SK-N-SH (cell line): ENCODE results near the gene VN1R2. TPM values are rescaled to one million over a fixed set of nuclear protein-coding genes. Genes with fewer than 3 reads are reported as not detected.

ENCODE experiments used
- CTCF ChIA-PET: fragments of 300-600, 350-600 bp; formaldehyde crosslinking; extraction: SDS; loops from one replicate; lab custom pipeline; 2021; lab: Yijun Ruan, JAX
- POLR2A ChIA-PET: fragments of 350-600 bp; sonication (Branson Sonifier 250); formaldehyde crosslinking; extraction: SDS; loops from one replicate; lab custom pipeline; 2020; ENCODE audit warnings: antibody characterized with exemption, inconsistent platforms; lab: Yijun Ruan, JAX
- DNase-seq: peaks from one replicate; pipeline ENCODE4 v3.0.0; 2012
- H2AFZ ChIP-seq: fragments of 200-600 bp; sonication (generic); 2 replicates; pipeline ENCODE4 v1.8.1; 2016; ENCODE audit warnings: antibody characterized with exemption, mild to moderate bottlenecking, low read depth
- H3F3A ChIP-seq: fragments of 200-600 bp; sonication (generic); replicated peaks from 2 replicates; pipeline ENCODE3; 2016; ENCODE audit warnings: antibody characterized with exemption, mild to moderate bottlenecking; ENCODE audit not compliant: insufficient read depth
- H3K27ac ChIP-seq, 2 experiments: fragments of 200-500 bp in 1 of 2; fragments of 200-600 bp in 1 of 2; sonication (Bioruptor generic) in 1 of 2; sonication (generic), shearing (Covaris generic) in 1 of 2; 2 replicates each; pipeline versions ENCODE4 v1.5.1 to v1.6.1; 2014 to 2016; ENCODE audit warnings: low read depth in 2 of 2, inconsistent platforms in 1 of 2, low read length in 1 of 2, mild to moderate bottlenecking in 1 of 2, mixed read lengths in 1 of 2
- H3K27me3 ChIP-seq: fragments of 200-600 bp; sonication (generic), shearing (Covaris generic); 2 replicates; pipeline ENCODE4 v1.6.1; 2016; ENCODE audit warnings: mixed run types; ENCODE audit not compliant: insufficient read depth
- H3K36me3 ChIP-seq, 2 experiments: fragments of 200-500 bp in 1 of 2; fragments of 200-600 bp in 1 of 2; sonication (Bioruptor generic) in 1 of 2; sonication (generic) in 1 of 2; replicated peaks in 1 of 2; 2 replicates each; pipeline versions ENCODE3 to v1.5.1; 2014 to 2016; ENCODE audit warnings: low read length in 1 of 2, mild to moderate bottlenecking in 1 of 2; ENCODE audit not compliant: insufficient read depth in 2 of 2, control insufficient read depth in 1 of 2
- H3K4me1 ChIP-seq, 2 experiments: fragments of 200-500 bp in 1 of 2; fragments of 200-600 bp in 1 of 2; sonication (Bioruptor generic) in 1 of 2; sonication (generic), shearing (Covaris generic) in 1 of 2; 2 replicates each; pipeline versions ENCODE4 v1.5.1 to v1.6.1; 2014 to 2016; ENCODE audit warnings: low read depth in 1 of 2, low read length in 1 of 2, mixed run types in 1 of 2; ENCODE audit not compliant: insufficient read depth in 2 of 2, control insufficient read depth in 1 of 2
- H3K4me2 ChIP-seq: fragments of 200-600 bp; sonication (generic), shearing (Covaris generic); 2 replicates; pipeline ENCODE4 v1.6.1; 2017; ENCODE audit warnings: mixed run types
- H3K4me3 ChIP-seq, 2 experiments: fragments of 200-500 bp in 1 of 2; fragments of 200-600 bp in 1 of 2; sonication (Bioruptor generic) in 1 of 2; sonication (generic), shearing (Covaris generic) in 1 of 2; 2 replicates each; pipeline versions ENCODE4 v1.5.1 to v1.8.1; 2014 to 2016; ENCODE audit warnings: low read depth in 2 of 2, inconsistent platforms in 1 of 2, low read length in 1 of 2, mild to moderate bottlenecking in 1 of 2, mixed read lengths in 1 of 2, moderate library complexity in 1 of 2
- H3K79me2 ChIP-seq: fragments of 200-600 bp; sonication (generic); 2 replicates; pipeline ENCODE4 v1.8.1; 2017; ENCODE audit warnings: mild to moderate bottlenecking; ENCODE audit not compliant: insufficient read depth
- H3K9ac ChIP-seq: fragments of 200-600 bp; sonication (generic); 2 replicates; pipeline ENCODE4 v1.6.1; 2017; ENCODE audit warnings: mixed run types
- H3K9me2 ChIP-seq: fragments of 200-600 bp; sonication (generic); 2 replicates; pipeline ENCODE4 v1.6.1; 2017; ENCODE audit warnings: mixed run types
- H3K9me3 ChIP-seq: fragments of 200-600 bp; sonication (generic); 2 replicates; pipeline ENCODE4 v1.6.1; 2017; ENCODE audit warnings: mixed run types, mild to moderate bottlenecking, moderate library complexity
- H4K20me1 ChIP-seq: fragments of 200-600 bp; sonication (generic); 2 replicates; pipeline ENCODE4 v1.6.1; 2017; ENCODE audit warnings: mild to moderate bottlenecking, mixed run types; ENCODE audit not compliant: insufficient read depth
- CHD2 ChIP-seq: fragments of 150-350 bp; IDR thresholded peaks from 2 replicates; pipeline ENCODE4 v1.6.1; 2018; ENCODE audit warnings: low read length; ENCODE audit not compliant: partially characterized antibody
- ELF1 ChIP-seq: IDR thresholded peaks from 2 replicates; pipeline ENCODE4 v1.4.0; 2012
- EZH2phosphoT487 ChIP-seq: fragments of 200-600 bp; sonication (generic); IDR thresholded peaks from 2 replicates; pipeline ENCODE4 v1.6.1; 2017; ENCODE audit warnings: low read depth, mixed run types, mild to moderate bottlenecking, antibody characterized with exemption, moderate library complexity, borderline replicate concordance
- FOSL2 ChIP-seq: IDR thresholded peaks from 2 replicates; pipeline ENCODE4 v1.4.0; 2012; ENCODE audit warnings: low read depth, mild to moderate bottlenecking, moderate library complexity, borderline replicate concordance
- FOXM1 ChIP-seq: IDR thresholded peaks from 2 replicates; pipeline ENCODE4 v1.4.0; 2012; ENCODE audit warnings: low read depth, mild to moderate bottlenecking
- GATA2 ChIP-seq: sonication (generic); formaldehyde crosslinking; IDR thresholded peaks from 2 replicates; pipeline ENCODE4 v1.5.0; 2020; ENCODE audit warnings: mild to moderate bottlenecking, missing genetic modification reagents
- MEF2A ChIP-seq: IDR thresholded peaks from 2 replicates; pipeline ENCODE4 v1.4.0; 2012; ENCODE audit warnings: low read depth, borderline replicate concordance
- MXI1 ChIP-seq: IDR thresholded peaks from 2 replicates; pipeline ENCODE4 v1.6.1; 2012; ENCODE audit warnings: mild to moderate bottlenecking, low read depth, low read length, improper control_type of control experiment
- NRF1 ChIP-seq: IDR thresholded peaks from 2 replicates; pipeline ENCODE4 v1.6.1; 2012; ENCODE audit warnings: low read depth, mild to moderate bottlenecking, low read length
- POLR2AphosphoS5 ChIP-seq: IDR thresholded peaks from 2 replicates; pipeline ENCODE4 v1.6.1; 2012; ENCODE audit warnings: low read depth, low read length
- SIN3A ChIP-seq: IDR thresholded peaks from 2 replicates; pipeline ENCODE4 v1.6.1; 2012; ENCODE audit warnings: low read depth, mild to moderate bottlenecking, low read length, moderate library complexity, borderline replicate concordance
- TEAD4 ChIP-seq: IDR thresholded peaks from 2 replicates; pipeline ENCODE4 v1.4.0; 2012; ENCODE audit warnings: mild to moderate bottlenecking, borderline replicate concordance; ENCODE audit not compliant: insufficient read depth
- WGBS: methylation state at CpG from one replicate; pipeline ENCODE4 v1.1.6; 2017; ENCODE audit warnings: low lambda C conversion rate; 5-methylcytosine and 5-hydroxymethylcytosine counted together
- polyA plus RNA-seq, 3 experiments: library from polyadenylated mRNA; depleted of rRNA; stranded (reverse); fragments of >200 nt; gene quantifications; 2 replicates each; pipeline ENCODE4 v1.2.3, GENCODE V29; 2012
- TF ChIP-seq, protein P1 (sequence below): IDR thresholded peaks from 2 replicates; pipeline ENCODE4 v1.4.0; 2012; ENCODE audit warnings: low read depth
- TF ChIP-seq, protein P2 (sequence below): IDR thresholded peaks from 2 replicates; pipeline ENCODE4 v1.4.0; 2012; ENCODE audit warnings: low read depth, borderline replicate concordance
- TF ChIP-seq, protein P3 (sequence below): IDR thresholded peaks from 2 replicates; pipeline ENCODE4 v1.6.1; 2012; ENCODE audit warnings: mild to moderate bottlenecking, low read depth, low read length, moderate library complexity
- TF ChIP-seq, protein P4 (sequence below): IDR thresholded peaks from 2 replicates; pipeline ENCODE4; 2012
- TF ChIP-seq, protein P5 (sequence below): fragments of 150-350 bp; IDR thresholded peaks from 2 replicates; pipeline ENCODE4 v1.6.1; 2017; ENCODE audit warnings: antibody characterized with exemption, low read length, low read depth, borderline replicate concordance

VN1R2 gene
- polyA plus RNA-seq, 1 of the 3 experiments (the other 2 are of a cell fraction): not detected

DNA sequence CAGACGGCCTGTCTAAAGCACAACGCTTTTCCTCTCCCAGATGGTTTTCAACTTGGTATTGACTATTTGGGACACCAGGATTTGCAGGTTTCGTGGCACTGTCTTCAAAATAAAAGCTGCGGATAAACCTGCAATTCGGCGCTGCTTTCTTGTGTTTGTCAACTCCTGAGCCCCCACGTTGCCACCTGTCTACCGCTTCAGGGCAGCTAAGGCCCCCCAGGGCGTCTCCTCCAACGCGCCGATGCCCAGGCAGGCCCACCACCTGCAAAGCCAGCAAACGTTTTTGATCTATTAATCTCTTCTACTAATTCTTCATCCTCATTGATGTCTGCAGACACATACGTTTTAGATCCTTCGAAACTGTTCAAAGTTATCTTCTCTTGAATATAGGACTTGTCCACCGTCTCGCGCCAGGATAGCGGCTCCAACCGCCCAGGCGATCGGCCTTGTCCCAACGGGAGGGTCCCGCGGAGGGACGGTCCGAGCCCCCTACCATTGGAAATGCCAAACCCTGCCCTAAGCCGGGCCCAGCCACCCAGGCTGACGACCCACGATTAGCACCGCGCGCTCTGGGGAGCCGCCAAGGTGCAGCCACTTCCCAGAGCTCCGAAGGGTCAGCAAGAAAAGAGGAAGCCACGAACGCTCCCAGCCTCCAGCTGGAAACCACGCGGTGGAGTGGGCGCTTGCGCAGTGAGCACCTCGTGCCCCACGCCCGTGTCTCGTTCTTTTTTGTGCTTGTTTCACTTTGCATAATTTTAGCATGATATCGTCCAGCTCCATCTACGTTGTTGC lies 32.9 kb downstream of the VN1R2 start:
- H3K9me3 ChIP-seq: peaks cover 9% of the 10 kb centered on the region; the same call in 1 of the 2 replicates
- H3K27ac ChIP-seq: no peak overlapping the region
- no peak for DNase-seq
- WGBS: 50% methylated on average over 41 of the region's 47 CpGs
- CTCF ChIA-PET: no interaction called here
- no peaks in the 10 kb centered on the region for H3K36me3 ChIP-seq
- TF ChIP-seq MEF2A (no peak), FOXM1 (no peak), NRF1 (no peak), EZH2phosphoT487 (no peak), POLR2AphosphoS5 (no peak), FOSL2 (no peak)
- TF ChIP-seq, protein P1, sequence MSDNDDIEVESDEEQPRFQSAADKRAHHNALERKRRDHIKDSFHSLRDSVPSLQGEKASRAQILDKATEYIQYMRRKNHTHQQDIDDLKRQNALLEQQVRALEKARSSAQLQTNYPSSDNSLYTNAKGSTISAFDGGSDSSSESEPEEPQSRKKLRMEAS: no peak
- TF ChIP-seq, protein P2, sequence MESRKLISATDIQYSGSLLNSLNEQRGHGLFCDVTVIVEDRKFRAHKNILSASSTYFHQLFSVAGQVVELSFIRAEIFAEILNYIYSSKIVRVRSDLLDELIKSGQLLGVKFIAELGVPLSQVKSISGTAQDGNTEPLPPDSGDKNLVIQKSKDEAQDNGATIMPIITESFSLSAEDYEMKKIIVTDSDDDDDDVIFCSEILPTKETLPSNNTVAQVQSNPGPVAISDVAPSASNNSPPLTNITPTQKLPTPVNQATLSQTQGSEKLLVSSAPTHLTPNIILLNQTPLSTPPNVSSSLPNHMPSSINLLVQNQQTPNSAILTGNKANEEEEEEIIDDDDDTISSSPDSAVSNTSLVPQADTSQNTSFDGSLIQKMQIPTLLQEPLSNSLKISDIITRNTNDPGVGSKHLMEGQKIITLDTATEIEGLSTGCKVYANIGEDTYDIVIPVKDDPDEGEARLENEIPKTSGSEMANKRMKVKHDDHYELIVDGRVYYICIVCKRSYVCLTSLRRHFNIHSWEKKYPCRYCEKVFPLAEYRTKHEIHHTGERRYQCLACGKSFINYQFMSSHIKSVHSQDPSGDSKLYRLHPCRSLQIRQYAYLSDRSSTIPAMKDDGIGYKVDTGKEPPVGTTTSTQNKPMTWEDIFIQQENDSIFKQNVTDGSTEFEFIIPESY: no peak
- TF ChIP-seq, all 33 proteins: peak for 0
- no peaks in the 10 kb centered on the region for H4K20me1 ChIP-seq
- H3K4me2 ChIP-seq: no peak overlapping the region
- POLR2A ChIA-PET: no interaction called here
- no peaks in the 10 kb centered on the region for H3K27me3 ChIP-seq
- no peak overlapping the region for H3K4me3 ChIP-seq
- no peaks in the 10 kb centered on the region for H3K79me2 ChIP-seq
- no peak overlapping the region for H3K9ac ChIP-seq
- H2AFZ ChIP-seq: no peak overlapping the region
- no peaks in the 10 kb centered on the region for H3F3A ChIP-seq
- no peaks in the 10 kb centered on the region for H3K9me2 ChIP-seq
- no peaks in the 10 kb centered on the region for H3K4me1 ChIP-seq

DNA sequence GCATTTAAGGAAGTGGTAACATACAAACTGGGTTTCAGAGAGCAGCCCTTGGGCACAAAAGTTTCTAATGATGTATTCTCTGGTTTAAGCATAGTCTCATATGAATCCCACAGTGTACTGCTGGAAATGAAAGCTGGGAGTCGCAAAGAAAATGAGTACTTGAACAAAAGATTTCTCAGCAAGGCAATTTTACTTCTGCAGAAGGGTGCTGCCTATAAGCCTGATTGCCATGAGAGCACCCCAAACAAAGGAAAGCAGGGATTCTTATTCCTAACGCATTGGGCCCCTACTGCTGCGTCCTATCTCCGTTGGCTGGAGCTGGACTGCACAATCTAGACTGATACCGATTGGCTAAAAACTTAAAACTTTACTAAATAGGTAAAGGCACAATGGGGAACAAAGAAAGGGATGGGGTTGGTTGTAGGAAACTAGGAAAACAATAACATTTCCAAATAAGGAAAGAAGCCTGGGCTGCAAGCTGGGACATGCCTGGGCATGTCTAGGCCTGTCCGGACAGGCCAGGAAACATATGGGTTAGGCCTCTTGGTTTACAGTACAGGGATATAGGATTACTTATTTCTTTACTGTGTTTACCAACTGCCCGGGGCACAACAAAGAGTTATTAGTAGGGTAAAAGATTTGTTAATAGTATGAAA lies 36.8 kb downstream of the VN1R2 start:
- H3K9ac ChIP-seq: no peak overlapping the region
- no peak for DNase-seq
- no peaks in the 10 kb centered on the region for H3K27me3 ChIP-seq
- no peaks in the 10 kb centered on the region for H3K4me1 ChIP-seq
- no peak overlapping the region for H3K4me2 ChIP-seq
- no peak overlapping the region for H3K4me3 ChIP-seq
- no peaks in the 10 kb centered on the region for H3F3A ChIP-seq
- H3K9me3 ChIP-seq: peaks cover 9% of the 10 kb centered on the region; the same call in 1 of the 2 replicates
- H2AFZ ChIP-seq: no peak overlapping the region
- H3K9me2 ChIP-seq: no peaks in the 10 kb centered on the region
- CTCF ChIA-PET: interaction anchor here (0.9 kb wide), 1 partner anchor 13 kb away, joined by 3 read pairs; no protein-coding TSS in a partner anchor
- WGBS: 4% methylated on average over 7 of the region's 7 CpGs
- H4K20me1 ChIP-seq: no peaks in the 10 kb centered on the region
- no peaks in the 10 kb centered on the region for H3K79me2 ChIP-seq
- H3K27ac ChIP-seq: no peak overlapping the region
- POLR2A ChIA-PET: interaction anchor here (0.6 kb wide), 1 partner anchor 38 kb away, joined by 3 read pairs; the partner anchor contains the start of gene ZNF845
- H3K36me3 ChIP-seq: no peaks in the 10 kb centered on the region
- no peak for TF ChIP-seq ELF1
- TF ChIP-seq CHD2: no peak
- TF ChIP-seq FOXM1: no peak
- TF ChIP-seq TEAD4: no peak
- TF ChIP-seq, protein P3, sequence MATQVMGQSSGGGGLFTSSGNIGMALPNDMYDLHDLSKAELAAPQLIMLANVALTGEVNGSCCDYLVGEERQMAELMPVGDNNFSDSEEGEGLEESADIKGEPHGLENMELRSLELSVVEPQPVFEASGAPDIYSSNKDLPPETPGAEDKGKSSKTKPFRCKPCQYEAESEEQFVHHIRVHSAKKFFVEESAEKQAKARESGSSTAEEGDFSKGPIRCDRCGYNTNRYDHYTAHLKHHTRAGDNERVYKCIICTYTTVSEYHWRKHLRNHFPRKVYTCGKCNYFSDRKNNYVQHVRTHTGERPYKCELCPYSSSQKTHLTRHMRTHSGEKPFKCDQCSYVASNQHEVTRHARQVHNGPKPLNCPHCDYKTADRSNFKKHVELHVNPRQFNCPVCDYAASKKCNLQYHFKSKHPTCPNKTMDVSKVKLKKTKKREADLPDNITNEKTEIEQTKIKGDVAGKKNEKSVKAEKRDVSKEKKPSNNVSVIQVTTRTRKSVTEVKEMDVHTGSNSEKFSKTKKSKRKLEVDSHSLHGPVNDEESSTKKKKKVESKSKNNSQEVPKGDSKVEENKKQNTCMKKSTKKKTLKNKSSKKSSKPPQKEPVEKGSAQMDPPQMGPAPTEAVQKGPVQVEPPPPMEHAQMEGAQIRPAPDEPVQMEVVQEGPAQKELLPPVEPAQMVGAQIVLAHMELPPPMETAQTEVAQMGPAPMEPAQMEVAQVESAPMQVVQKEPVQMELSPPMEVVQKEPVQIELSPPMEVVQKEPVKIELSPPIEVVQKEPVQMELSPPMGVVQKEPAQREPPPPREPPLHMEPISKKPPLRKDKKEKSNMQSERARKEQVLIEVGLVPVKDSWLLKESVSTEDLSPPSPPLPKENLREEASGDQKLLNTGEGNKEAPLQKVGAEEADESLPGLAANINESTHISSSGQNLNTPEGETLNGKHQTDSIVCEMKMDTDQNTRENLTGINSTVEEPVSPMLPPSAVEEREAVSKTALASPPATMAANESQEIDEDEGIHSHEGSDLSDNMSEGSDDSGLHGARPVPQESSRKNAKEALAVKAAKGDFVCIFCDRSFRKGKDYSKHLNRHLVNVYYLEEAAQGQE: no peak
- no peak for TF ChIP-seq SIN3A
- TF ChIP-seq, protein P4, sequence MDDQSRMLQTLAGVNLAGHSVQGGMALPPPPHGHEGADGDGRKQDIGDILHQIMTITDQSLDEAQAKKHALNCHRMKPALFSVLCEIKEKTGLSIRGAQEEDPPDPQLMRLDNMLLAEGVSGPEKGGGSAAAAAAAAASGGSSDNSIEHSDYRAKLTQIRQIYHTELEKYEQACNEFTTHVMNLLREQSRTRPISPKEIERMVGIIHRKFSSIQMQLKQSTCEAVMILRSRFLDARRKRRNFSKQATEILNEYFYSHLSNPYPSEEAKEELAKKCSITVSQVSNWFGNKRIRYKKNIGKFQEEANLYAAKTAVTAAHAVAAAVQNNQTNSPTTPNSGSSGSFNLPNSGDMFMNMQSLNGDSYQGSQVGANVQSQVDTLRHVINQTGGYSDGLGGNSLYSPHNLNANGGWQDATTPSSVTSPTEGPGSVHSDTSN: no peak
- TF ChIP-seq NRF1: no peak
- TF ChIP-seq, protein P5, sequence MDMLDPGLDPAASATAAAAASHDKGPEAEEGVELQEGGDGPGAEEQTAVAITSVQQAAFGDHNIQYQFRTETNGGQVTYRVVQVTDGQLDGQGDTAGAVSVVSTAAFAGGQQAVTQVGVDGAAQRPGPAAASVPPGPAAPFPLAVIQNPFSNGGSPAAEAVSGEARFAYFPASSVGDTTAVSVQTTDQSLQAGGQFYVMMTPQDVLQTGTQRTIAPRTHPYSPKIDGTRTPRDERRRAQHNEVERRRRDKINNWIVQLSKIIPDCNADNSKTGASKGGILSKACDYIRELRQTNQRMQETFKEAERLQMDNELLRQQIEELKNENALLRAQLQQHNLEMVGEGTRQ: no peak
- TF ChIP-seq MXI1: no peak
- no peak for TF ChIP-seq GATA2 (CRISPR knock-in tag)
